ENCODE measurements around the gene FRMD7.

DNA sequence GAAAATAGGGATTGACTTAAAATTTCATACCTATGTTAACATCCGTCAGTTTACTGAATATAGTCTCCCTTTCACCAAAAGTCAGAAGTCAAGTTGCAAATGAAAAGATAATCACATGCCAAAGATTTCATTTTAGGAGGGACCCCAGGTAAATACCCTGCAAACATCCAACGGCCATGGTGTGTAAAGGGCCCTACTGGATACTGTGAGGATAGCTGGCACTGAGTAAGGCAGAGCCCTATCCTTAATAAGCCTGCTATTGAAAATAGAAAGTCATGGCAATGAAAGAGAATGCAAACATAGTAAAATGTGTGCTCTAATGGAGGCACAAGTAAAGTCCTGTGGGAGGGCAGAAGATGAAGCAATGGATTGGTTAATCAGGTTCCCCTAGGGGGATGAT lies 83.8 kb downstream of the FRMD7 start:
- no peak for TF ChIP-seq POLR2A (IDR thresholded peaks at IDR 0.05; ENCODE audit: low read depth, low read length)
- no peak for TF ChIP-seq POLR2AphosphoS5 (IDR thresholded peaks at IDR 0.05; ENCODE audit: low read depth, low read length)
- no peak for TF ChIP-seq SPI1 (IDR thresholded peaks at IDR 0.05; ENCODE audit: low read depth, low read length)
- TF ChIP-seq TAF1 (IDR thresholded peaks at IDR 0.05; ENCODE audit: low read depth, low read length): no peak
- no peak for TF ChIP-seq PAX5 (IDR thresholded peaks at IDR 0.05; ENCODE audit: insufficient read depth, low read length, severe bottlenecking)
- TF ChIP-seq POU2F2 (IDR thresholded peaks at IDR 0.05; ENCODE audit: low read depth, low read length): no peak
